ENCODE results near the gene CRTC3. TPM values are rescaled to one million over a fixed set of nuclear protein-coding genes. Genes with fewer than 3 reads are reported as not detected.

Gene CRTC3
- total RNA-seq, 1 experiment from 2014 or later = 17.5 TPM

DNA sequence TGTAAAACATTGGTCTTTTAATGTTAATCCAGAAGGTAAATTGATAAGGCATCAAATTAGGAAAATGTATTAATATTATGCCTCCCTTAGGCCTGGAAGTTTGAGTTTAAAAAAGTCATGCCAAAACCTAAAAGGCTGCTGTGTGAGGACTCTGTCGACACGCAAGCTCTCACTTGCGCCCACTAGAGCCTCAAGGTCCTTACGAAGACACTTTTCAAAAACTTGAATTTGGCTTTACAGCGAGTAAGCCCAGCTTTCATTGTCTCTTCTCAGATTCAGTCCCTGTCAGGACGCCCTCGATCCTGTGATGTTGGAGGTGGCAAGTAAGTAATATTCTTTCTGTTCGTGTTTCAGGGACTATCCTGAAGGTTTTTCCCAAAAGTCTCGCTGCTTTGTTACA is 89.7 kb downstream of the CRTC3 start:
- H3K36me3 Mint-ChIP-seq (ENCODE audit: insufficient read depth, unreplicated experiment) = no peaks in the 10 kb centered on the region
- DNase-seq = no peak
- CTCF ChIA-PET = no interaction called here
- no peak overlapping the region for H3K4me3 Mint-ChIP-seq (ENCODE audit: low read depth, unreplicated experiment)
- no peaks in the 10 kb centered on the region for H3K27me3 Mint-ChIP-seq (ENCODE audit: unreplicated experiment)
- TF ChIP-seq CTCF (IDR thresholded peaks at IDR 0.05; ENCODE audit: unreplicated experiment) = no peak
- no peaks in the 10 kb centered on the region for H3K9me3 Mint-ChIP-seq (ENCODE audit: low read depth, unreplicated experiment)
- intact Hi-C loops (cut with micrococcal nuclease; ENCODE audit: unreplicated experiment) = no loop called here
- H3K4me1 Mint-ChIP-seq (ENCODE audit: low read depth, unreplicated experiment) = no peaks in the 10 kb centered on the region
- no peak overlapping the region for H3K27ac Mint-ChIP-seq (ENCODE audit: unreplicated experiment)
- no TSS peak for BruUV-seq (replicated peaks)

DNA sequence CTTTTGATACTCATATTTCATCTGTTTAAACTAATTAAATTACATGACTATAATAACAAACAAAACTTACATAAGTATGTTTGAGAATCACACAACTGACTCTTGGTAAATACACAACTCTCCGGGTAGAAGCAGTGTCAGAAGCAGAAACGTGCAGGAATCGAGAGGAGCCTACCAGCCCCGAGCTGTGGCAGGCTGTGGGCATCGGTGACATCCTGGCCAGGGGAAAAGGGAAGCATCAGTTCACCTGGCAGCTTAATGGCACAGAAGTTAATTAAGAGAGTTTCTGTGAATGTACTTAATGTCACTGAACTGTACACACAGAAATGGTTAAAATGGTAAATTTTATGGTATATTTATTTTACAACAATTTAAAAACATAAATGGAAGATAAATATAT is 90.2 kb downstream of the CRTC3 start:
- no peaks in the 10 kb centered on the region for H3K36me3 Mint-ChIP-seq (ENCODE audit: insufficient read depth, unreplicated experiment)
- TF ChIP-seq CTCF (IDR thresholded peaks at IDR 0.05; ENCODE audit: unreplicated experiment) = no peak
- no peaks in the 10 kb centered on the region for H3K27me3 Mint-ChIP-seq (ENCODE audit: unreplicated experiment)
- H3K9me3 Mint-ChIP-seq (ENCODE audit: low read depth, unreplicated experiment) = no peaks in the 10 kb centered on the region
- DNase-seq = no peak
- H3K27ac Mint-ChIP-seq (ENCODE audit: unreplicated experiment) = no peak overlapping the region
- intact Hi-C loops (cut with micrococcal nuclease; ENCODE audit: unreplicated experiment) = no loop called here
- no peak overlapping the region for H3K4me3 Mint-ChIP-seq (ENCODE audit: low read depth, unreplicated experiment)
- no TSS peak for BruUV-seq (replicated peaks)
- H3K4me1 Mint-ChIP-seq (ENCODE audit: low read depth, unreplicated experiment) = no peaks in the 10 kb centered on the region
- CTCF ChIA-PET = no interaction called here

GRCh38 chr15:90620379-90621067 is 90.8 kb downstream of the CRTC3 start:
- Mint-ChIP-seq H3K4me3 (ENCODE audit: low read depth, unreplicated experiment) (no peak overlapping the region), H3K36me3 (ENCODE audit: insufficient read depth, unreplicated experiment) (no peaks in the 10 kb centered on the region), H3K4me1 (ENCODE audit: low read depth, unreplicated experiment) (no peaks in the 10 kb centered on the region), H3K27me3 (ENCODE audit: unreplicated experiment) (no peaks in the 10 kb centered on the region), H3K27ac (ENCODE audit: unreplicated experiment) (no peak overlapping the region), H3K9me3 (ENCODE audit: low read depth, unreplicated experiment) (no peaks in the 10 kb centered on the region)
- TF ChIP-seq CTCF (IDR thresholded peaks at IDR 0.05; ENCODE audit: unreplicated experiment) = no peak
- intact Hi-C loops (cut with micrococcal nuclease; ENCODE audit: unreplicated experiment) = no loop called here
- BruUV-seq (replicated peaks) = no TSS peak
- no peak for DNase-seq
- CTCF ChIA-PET = no interaction called here

DNA sequence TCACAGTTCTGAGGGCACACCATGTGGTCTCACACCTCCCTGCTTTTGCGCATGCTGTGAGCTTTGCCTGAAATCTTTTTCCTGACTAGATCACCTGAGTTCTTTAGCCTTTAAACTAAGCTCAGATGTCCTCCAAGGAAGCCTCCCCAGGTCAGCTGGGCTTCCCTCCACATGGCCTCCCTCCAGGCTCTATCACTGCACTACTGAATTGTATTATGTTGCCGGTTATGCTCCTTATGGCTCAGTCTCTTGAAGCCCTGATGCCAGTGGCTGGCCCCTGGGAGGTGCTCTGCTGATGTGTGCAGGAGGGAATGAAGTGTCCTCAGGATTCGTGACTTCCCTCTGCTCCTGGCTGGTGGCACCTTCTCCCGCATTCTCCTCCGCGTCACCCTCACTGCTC is 94.1 kb downstream of the CRTC3 start:
- Mint-ChIP-seq H3K36me3 (ENCODE audit: insufficient read depth, unreplicated experiment) (no peaks in the 10 kb centered on the region), H3K4me1 (ENCODE audit: low read depth, unreplicated experiment) (no peaks in the 10 kb centered on the region), H3K27me3 (ENCODE audit: unreplicated experiment) (no peaks in the 10 kb centered on the region), H3K9me3 (ENCODE audit: low read depth, unreplicated experiment) (no peaks in the 10 kb centered on the region), H3K4me3 (ENCODE audit: low read depth, unreplicated experiment) (no peak overlapping the region), H3K27ac (ENCODE audit: unreplicated experiment) (no peak overlapping the region)
- intact Hi-C loops (cut with micrococcal nuclease; ENCODE audit: unreplicated experiment) = no loop called here
- CTCF ChIA-PET = interaction anchor here (0.6 kb wide), 1 partner anchor 362 kb away, joined by 4 read pairs; no protein-coding TSS in a partner anchor
- TF ChIP-seq CTCF (IDR thresholded peaks at IDR 0.05; ENCODE audit: unreplicated experiment) = no peak
- no TSS peak for BruUV-seq (replicated peaks)
- DNase-seq = no peak

All from Calu3 (cell line).